K562 (cell line): ENCODE measurements around the gene ULK3. TPM values are rescaled to one million over a fixed set of nuclear protein-coding genes. Genes with fewer than 3 reads are reported as not detected.
A peak's percentile ranks its signal among the peaks of the same experiment; 100 is the strongest.

Experiments
- ATAC-seq: fragments of 200-7000 bp; cut with Tn5 transposase; 3 replicates; pipeline ENCODE4 v1.9.1; 2020; ENCODE audit warnings: moderate library complexity
- BruUV-seq: library from RNA; stranded (reverse); fragments of 400-500 nt; replicated peaks from 2 replicates; lab custom pipeline; 2021; lab: Mats Ljungman, UMichigan
- CTCF ChIA-PET: fragments of 300-600 bp; formaldehyde crosslinking; extraction: SDS; loops from one replicate; lab custom pipeline; 2021; ENCODE audit warnings: low intra/inter-chr PET ratio; lab: Yijun Ruan, JAX
- POLR2A ChIA-PET: fragments of 300-600, 350-650 bp; sonication (Branson Sonifier 250); formaldehyde crosslinking; extraction: SDS; loops from one replicate; lab custom pipeline; 2021; ENCODE audit warnings: antibody characterized with exemption, inconsistent platforms; lab: Yijun Ruan, JAX
- DNase-seq, 4 experiments: peaks; one replicate each; pipeline versions ENCODE4 v3.0.0 to v3.0.0-alpha.2; 2011 to 2018; ENCODE audit warnings: low spot score in 3 of 4, mixed read lengths in 3 of 4; ENCODE audit errors: extremely low read depth in 1 of 4
- FAIRE-seq: peaks from 2 replicates; lab custom pipeline; 2011; peaks lifted over from hg19 to GRCh38; lab: Jason Lieb, UNC
- H2AFZ ChIP-seq: 2 replicates; pipeline ENCODE4 v1.6.0; 2011; ENCODE audit warnings: low read depth, low read length, control low read depth, inconsistent platforms
- H3K27ac ChIP-seq: fragments of 200-600 bp; 3 replicates; pipeline ENCODE4 v1.8.0; 2011; ENCODE audit warnings: low read depth, mild to moderate bottlenecking, control low read depth, inconsistent platforms, low read length, moderate library complexity, mixed read lengths; ENCODE audit errors: extremely low read depth
- H3K27me3 ChIP-seq, 2 experiments: fragments of 300-600 bp in 1 of 2; 2 replicates in 1 of 2; 3 replicates in 1 of 2; pipeline versions ENCODE4 v1.6.0 to v1.8.0; 2011; ENCODE audit warnings: inconsistent platforms in 2 of 2, low read length in 2 of 2, mild to moderate bottlenecking in 1 of 2, mixed read lengths in 1 of 2, moderate library complexity in 1 of 2; ENCODE audit not compliant: control insufficient read depth in 2 of 2, insufficient read depth in 2 of 2
- H3K36me3 ChIP-seq: fragments of 300-600 bp; 3 replicates; pipeline ENCODE4 v1.8.0; 2011; ENCODE audit warnings: mild to moderate bottlenecking, low read length, inconsistent platforms; ENCODE audit not compliant: control insufficient read depth, insufficient read depth
- H3K4me1 ChIP-seq, 2 experiments: fragments of 200-600 bp in 1 of 2; replicated peaks in 1 of 2; 2 replicates in 1 of 2; 3 replicates in 1 of 2; pipeline versions ENCODE4 v1.5.1 to v1.8.0; 2011; ENCODE audit warnings: inconsistent platforms in 2 of 2, low read length in 2 of 2, mild to moderate bottlenecking in 1 of 2, mixed read lengths in 1 of 2, moderate library complexity in 1 of 2; ENCODE audit not compliant: control insufficient read depth in 2 of 2, insufficient read depth in 2 of 2
- H3K4me2 ChIP-seq: 2 replicates; pipeline ENCODE4 v1.6.1; 2011; ENCODE audit warnings: low read length, control low read depth, inconsistent platforms, mixed read lengths; ENCODE audit not compliant: insufficient read depth
- H3K4me3 ChIP-seq: fragments of 200-600 bp; sonication (generic), shearing (Covaris generic); 2 replicates; pipeline ENCODE4 v1.5.1; 2016; ENCODE audit warnings: control low read depth, inconsistent platforms
- H3K79me2 ChIP-seq: fragments of 200-600 bp; 3 replicates; pipeline ENCODE4 v1.8.0; 2011; ENCODE audit warnings: low read length, inconsistent platforms; ENCODE audit not compliant: control insufficient read depth, insufficient read depth
- H3K9ac ChIP-seq, 2 experiments: 2 replicates each; pipeline versions ENCODE4 v1.6.0 to v1.6.1; 2011; ENCODE audit warnings: low read depth in 2 of 2, low read length in 2 of 2, control low read depth in 1 of 2, inconsistent platforms in 1 of 2, mild to moderate bottlenecking in 1 of 2, mixed read lengths in 1 of 2; ENCODE audit not compliant: insufficient read depth in 1 of 2
- H3K9me1 ChIP-seq: one replicate; pipeline ENCODE4 v1.6.0; 2011; ENCODE audit warnings: inconsistent platforms, mild to moderate bottlenecking, low read length, moderate library complexity; ENCODE audit not compliant: control insufficient read depth, insufficient read depth
- H3K9me3 ChIP-seq: replicated peaks from 2 replicates; pipeline ENCODE4 v1.5.1; 2011; ENCODE audit warnings: low read depth, low read length, inconsistent platforms; ENCODE audit not compliant: control insufficient read depth, insufficient read depth
- H4K20me1 ChIP-seq: replicated peaks from 2 replicates; pipeline ENCODE4 v1.6.1; 2011; ENCODE audit warnings: low read length, inconsistent platforms, mixed read lengths; ENCODE audit not compliant: control insufficient read depth, insufficient read depth
- CREB3 ChIP-seq: fragments of 450-650 bp; conservative IDR thresholded peaks from 2 replicates; pipeline ENCODE4 v1.6.1; 2016; ENCODE audit warnings: missing genetic modification characterization, low read depth, mild to moderate bottlenecking, missing compliant biosample characterization, moderate library complexity
- CREB5 ChIP-seq: fragments of 250-450 bp; sonication (Bioruptor Pico); IDR thresholded peaks from 2 replicates; pipeline ENCODE4 v1.5.0; 2020; ENCODE audit warnings: mild to moderate bottlenecking
- DDX20 ChIP-seq: fragments of 450-650 bp; IDR thresholded peaks from 2 replicates; pipeline ENCODE4 v1.6.1; 2016; ENCODE audit warnings: missing genetic modification characterization, low read depth, mild to moderate bottlenecking, missing compliant biosample characterization, moderate library complexity
- ESRRB ChIP-seq: fragments of 250-450 bp; sonication (Bioruptor Pico); IDR thresholded peaks from 2 replicates; pipeline ENCODE4 v1.5.0; 2020; ENCODE audit warnings: mild to moderate bottlenecking, moderate library complexity, borderline replicate concordance
- FOSL1 ChIP-seq: fragments of 200-800 bp; sonication (Bioruptor generic); conservative IDR thresholded peaks from 2 replicates; pipeline ENCODE4 v1.6.1; 2016; ENCODE audit warnings: missing genetic modification characterization, missing compliant biosample characterization
- KLF13 ChIP-seq: fragments of 450-650 bp; IDR thresholded peaks from 2 replicates; pipeline ENCODE4 v1.6.1; 2016; ENCODE audit warnings: missing genetic modification characterization, low read depth, mild to moderate bottlenecking, missing compliant biosample characterization, moderate library complexity, borderline replicate concordance
- MAX ChIP-seq: sonication (generic); formaldehyde crosslinking; IDR thresholded peaks from 2 replicates; pipeline ENCODE4 v1.9.0; 2022; ENCODE audit warnings: mild to moderate bottlenecking, missing genetic modification reagents
- RAD51 ChIP-seq: fragments of 450-650 bp; IDR thresholded peaks from 2 replicates; pipeline ENCODE4 v1.7.1; 2016; ENCODE audit warnings: low read depth, mild to moderate bottlenecking, borderline replicate concordance
- RBBP5 ChIP-seq: fragments of 200-600 bp; sonication (generic); IDR thresholded peaks from 2 replicates; pipeline ENCODE4 v1.6.1; 2012; ENCODE audit warnings: borderline replicate concordance, mild to moderate bottlenecking, low read length, control low read depth, inconsistent platforms; ENCODE audit not compliant: insufficient read depth, poor library complexity, severe bottlenecking
- RUNX1 ChIP-seq: sonication (generic); IDR thresholded peaks from 2 replicates; pipeline ENCODE4 v1.6.1; 2016; ENCODE audit warnings: antibody characterized with exemption, low read depth
- SREBF1 ChIP-seq: fragments of 150-350 bp; IDR thresholded peaks from 2 replicates; pipeline ENCODE4 v1.6.1; 2014; ENCODE audit warnings: antibody characterized with exemption, low read depth, low read length, borderline replicate concordance
- TBL1XR1 ChIP-seq, 2 experiments: IDR thresholded peaks; 2 replicates each; pipeline ENCODE4 v1.6.1; 2012; ENCODE audit warnings: improper control_type of control experiment in 2 of 2, low read length in 2 of 2, mild to moderate bottlenecking in 1 of 2
- TGIF2 ChIP-seq: sonication (generic); formaldehyde crosslinking; IDR thresholded peaks from 2 replicates; pipeline ENCODE4 v1.8.1; 2022; ENCODE audit warnings: mild to moderate bottlenecking, missing genetic modification reagents, moderate library complexity
- XRCC5 ChIP-seq: fragments of 200-400 bp; formaldehyde crosslinking; IDR thresholded peaks from 2 replicates; pipeline ENCODE4 v1.6.1; 2017; ENCODE audit warnings: low read depth, mild to moderate bottlenecking, low read length
- ZBTB49 ChIP-seq: sonication (generic); formaldehyde crosslinking; IDR thresholded peaks from 2 replicates; pipeline ENCODE4 v1.8.0; 2022; ENCODE audit warnings: missing genetic modification reagents, mild to moderate bottlenecking, borderline replicate concordance
- ZNF395 ChIP-seq: fragments of 200-800 bp; sonication (Bioruptor generic); IDR thresholded peaks from 2 replicates; pipeline ENCODE4 v1.6.1; 2017; ENCODE audit warnings: missing genetic modification characterization, missing compliant biosample characterization
- whole genome bisulfite sequencing: fragments of 100-300 bp; shearing (Covaris generic); methylation state at CpG from one replicate; pipeline ENCODE4 v1.1.6; 2016; ENCODE audit warnings: low coverage, mixed read lengths; ENCODE audit not compliant: insufficient coverage; ENCODE audit errors: missing lambda C conversion rate; 5-methylcytosine and 5-hydroxymethylcytosine counted together
- in situ Hi-C: fragments of 300-500 bp; cut with MboI; formaldehyde crosslinking; loops from 4 replicates; pipeline ENCODE4 v1.15.0; 2018; ENCODE audit warnings: inconsistent platforms, mixed read lengths
- intact Hi-C: fragments of 100-400 bp; cut with micrococcal nuclease; formaldehyde crosslinking; loops from 2 replicates; pipeline ENCODE4 v1.14.2; 2022
- polyA plus RNA-seq, 8 experiments: library from polyadenylated mRNA; depleted of rRNA in 4 of 8; stranded (reverse) in 5 of 8; unstranded in 3 of 8; fragments of >200 nt; fragmentation: Nextera tagmentation in 2 of 8; fragmentation: Illumina TruSeq in 1 of 8; extraction: Ambion mirVana in 2 of 8; extraction: Trizol in 1 of 8; gene quantifications; 2 replicates each; pipeline versions ENCODE4 v1.2.1 to v1.2.3, GENCODE V29; 2011 to 2014; ENCODE audit warnings: inconsistent platforms in 1 of 8, missing spikeins in 1 of 8
- total RNA-seq, 7 experiments: library from RNA; depleted of rRNA in 6 of 7; stranded (reverse); fragments of >200 nt in 6 of 7; fragmentation: Illumina TruSeq in 2 of 7; extraction: Trizol in 2 of 7; gene quantifications; 2 replicates each; pipeline versions ENCODE4 v1.2.1 to v1.2.3, GENCODE V29; 2011 to 2021; ENCODE audit warnings: low replicate concordance in 1 of 7

ULK3 gene
- total and polyA plus RNA-seq, 9 of the 15 experiments (the other 6 are each of a cell fraction or from before 2014, with no cell fraction given): 0.68 to 68.0 (median 34.9) TPM

- ATAC-seq (no peak), DNase-seq (no peak), FAIRE-seq (no peak)
- ChIA-PET CTCF (no interaction called here), POLR2A (interaction anchor here (0.7 kb wide), 1 partner anchor 20 kb away, joined by 3 read pairs; no protein-coding TSS in a partner anchor)
- Histone ChIP-seq H3K36me3 (peaks cover 74% of the 10 kb centered on the region; the same call in 2 of the 3 replicates), H3K4me2 (no peak overlapping the region), H3K79me2 (peaks cover 83% of the 10 kb centered on the region), H3K27ac (no peak overlapping the region), H3K9me1 (no peaks in the 10 kb centered on the region), H3K27me3 (no peaks in the 10 kb centered on the region), H3K4me3 (no peak overlapping the region), H4K20me1 (peaks cover 37% of the 10 kb centered on the region), H3K9me3 (no peaks in the 10 kb centered on the region), H2AFZ (no peak overlapping the region), H3K4me1 (peaks cover 31 to 51% of the 10 kb centered on the region in 2 experiments), H3K9ac (peak overlapping the region in 1 of 2 experiments; percentile 83; a peak in 2 of 4 replicates)
- BruUV-seq: no TSS peak
- in situ Hi-C loops: no loop called here
- intact Hi-C loops: no loop called here
- WGBS: 82% methylated on average over 3 of the region's 3 CpGs
- TF ChIP-seq ESRRB (CRISPR knock-in tag): no peak
- TF ChIP-seq RAD51: no peak
- no peak for TF ChIP-seq RBBP5
- TF ChIP-seq CREB5 (CRISPR knock-in tag): no peak
- no peak for TF ChIP-seq TBL1XR1 (IDR thresholded peaks at IDR 0.05; ENCODE audit: low read length in 2 of 2)
- no peak for TF ChIP-seq RUNX1
- TF ChIP-seq SREBF1: no peak
- no peak for TF ChIP-seq FOSL1
- TF ChIP-seq MAX (CRISPR knock-in tag): no peak
- no peak for TF ChIP-seq CREB3 (tag)
- TF ChIP-seq ZBTB49: no peak
- no peak for TF ChIP-seq TGIF2 (CRISPR knock-in tag)
- TF ChIP-seq KLF13: no peak
- no peak for TF ChIP-seq DDX20 (tag)
- no peak for TF ChIP-seq ZNF395 (CRISPR knock-in tag)
- no peak for TF ChIP-seq XRCC5
Observed at GRCh38 chr15:74789741-74790079, 53.2 kb downstream of the ULK3 start.
